Measurements from ENCODE around the gene IGFALS. TPM values are rescaled to one million over a fixed set of nuclear protein-coding genes. Genes with fewer than 3 reads are reported as not detected.

IGFALS gene
- total RNA-seq, 8 experiments from 2014 or later, result 0.25 to 1.1 (median 0.68) TPM

DNA sequence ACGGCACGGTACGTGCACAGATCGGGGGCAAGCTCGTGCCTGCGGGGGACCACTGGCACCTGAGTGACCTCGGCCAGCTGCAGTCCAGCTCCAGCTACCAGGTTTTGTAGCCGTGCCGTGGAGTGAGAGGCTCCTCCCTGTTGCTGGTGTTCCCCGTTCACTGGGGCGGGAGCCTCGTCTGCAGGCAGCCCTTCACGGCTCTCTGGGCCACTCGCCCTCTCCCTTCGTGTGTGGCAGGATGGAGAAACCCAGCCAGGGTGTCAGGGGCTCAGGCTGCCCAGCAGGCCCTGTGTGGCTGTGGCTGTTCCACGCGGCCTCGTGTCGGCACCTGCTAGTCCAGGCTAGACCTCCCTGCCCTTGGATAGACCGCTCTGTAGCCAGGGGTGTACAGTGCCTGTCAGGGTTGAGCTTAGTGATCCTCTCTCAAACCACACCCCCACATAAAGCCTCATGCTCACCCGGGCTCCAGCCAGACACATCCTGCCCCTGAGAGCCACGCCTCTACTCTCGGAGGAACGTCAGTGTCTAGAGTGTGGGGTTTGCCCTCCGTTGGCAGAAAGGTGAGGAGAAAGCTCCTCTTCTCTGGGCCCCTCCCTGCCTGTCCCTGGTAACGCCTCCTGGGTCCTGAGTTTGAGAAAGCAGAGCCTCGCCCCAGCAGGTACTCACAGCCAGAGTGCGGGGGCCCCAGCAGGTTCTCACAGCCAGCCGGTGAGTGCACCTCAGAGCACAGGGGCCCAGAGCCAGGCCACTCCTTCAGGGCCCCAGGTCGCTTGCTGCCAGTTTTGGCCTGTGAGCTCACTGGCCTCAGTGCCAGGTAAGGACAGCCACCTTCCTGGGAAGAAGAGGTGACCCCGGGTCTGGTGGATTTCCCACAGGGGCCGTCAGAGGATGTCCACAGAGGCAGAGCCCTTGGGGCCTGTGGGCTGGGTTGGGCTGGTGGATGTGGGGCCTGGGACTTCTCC is 49.8 kb downstream of the IGFALS start:
- H3K4me3 ChIP-seq, result no peak overlapping the region
- no peak for ATAC-seq (replicated peaks in 6 of 8)
- no peaks in the 10 kb centered on the region for H3K4me1 ChIP-seq (replicated peaks in 1 of 2)
- in situ Hi-C loops (cut with MboI; ENCODE audit: low pct_unique_long_range_greater_than_20kb in 2 of 9, low sequenced_read_pairs in 9 of 9, unreplicated experiment in 9 of 9), result no loop called here
- H3K27ac ChIP-seq, result no peak overlapping the region
- WGBS, 10 experiments, result 78 to 100% (median 93%) methylated on average over 2 to 4 of the region's 32 CpGs; no CpG with 5 or more reads in 6 of the 10 experiments

DNA sequence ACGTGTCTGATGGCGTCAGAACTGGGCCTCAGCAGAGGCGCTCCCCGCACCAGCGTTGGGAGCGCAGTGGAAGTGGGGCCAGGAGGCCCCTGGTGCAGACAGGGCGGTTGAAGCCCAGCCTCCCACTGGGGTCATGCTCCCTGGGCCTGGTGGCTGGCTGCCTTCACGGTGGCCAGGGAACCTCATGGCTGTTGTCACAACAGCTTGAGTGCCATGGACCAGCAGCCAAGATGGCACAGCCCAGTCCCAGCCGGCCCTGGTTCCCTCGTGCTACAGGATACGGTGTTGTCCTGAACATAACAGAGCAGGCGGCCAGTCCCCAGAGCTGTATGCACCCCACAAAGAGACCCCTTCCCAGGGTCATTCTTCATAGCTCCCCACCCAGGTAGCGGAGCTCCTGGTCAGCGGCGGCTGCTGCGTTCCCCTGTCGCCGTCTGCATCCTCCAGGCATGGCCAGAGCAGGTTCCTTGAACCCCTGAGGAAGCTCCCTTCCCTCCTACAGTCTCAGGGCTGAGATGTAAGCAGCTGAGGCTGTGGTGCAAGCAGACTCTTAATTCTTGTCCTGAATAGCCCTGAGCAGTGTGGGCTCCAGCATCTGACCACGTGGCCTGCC is 51.8 kb downstream of the IGFALS start:
- Histone ChIP-seq H3K27ac (no peak overlapping the region), H3K4me3 (no peak overlapping the region), H3K4me1 (replicated peaks in 1 of 2) (no peaks in the 10 kb centered on the region)
- ATAC-seq (replicated peaks in 6 of 8), result peak in 1 of 8 experiments; percentile 12
- in situ Hi-C loops (cut with MboI; ENCODE audit: low pct_unique_long_range_greater_than_20kb in 2 of 9, low sequenced_read_pairs in 9 of 9, unreplicated experiment in 9 of 9), result no loop called here
- 88 to 100% (median 100%) methylated on average over 2 to 9 of the region's 19 CpGs; no CpG with 5 or more reads in 7 of the 10 experiments for whole genome bisulfite sequencing, 10 experiments

DNA sequence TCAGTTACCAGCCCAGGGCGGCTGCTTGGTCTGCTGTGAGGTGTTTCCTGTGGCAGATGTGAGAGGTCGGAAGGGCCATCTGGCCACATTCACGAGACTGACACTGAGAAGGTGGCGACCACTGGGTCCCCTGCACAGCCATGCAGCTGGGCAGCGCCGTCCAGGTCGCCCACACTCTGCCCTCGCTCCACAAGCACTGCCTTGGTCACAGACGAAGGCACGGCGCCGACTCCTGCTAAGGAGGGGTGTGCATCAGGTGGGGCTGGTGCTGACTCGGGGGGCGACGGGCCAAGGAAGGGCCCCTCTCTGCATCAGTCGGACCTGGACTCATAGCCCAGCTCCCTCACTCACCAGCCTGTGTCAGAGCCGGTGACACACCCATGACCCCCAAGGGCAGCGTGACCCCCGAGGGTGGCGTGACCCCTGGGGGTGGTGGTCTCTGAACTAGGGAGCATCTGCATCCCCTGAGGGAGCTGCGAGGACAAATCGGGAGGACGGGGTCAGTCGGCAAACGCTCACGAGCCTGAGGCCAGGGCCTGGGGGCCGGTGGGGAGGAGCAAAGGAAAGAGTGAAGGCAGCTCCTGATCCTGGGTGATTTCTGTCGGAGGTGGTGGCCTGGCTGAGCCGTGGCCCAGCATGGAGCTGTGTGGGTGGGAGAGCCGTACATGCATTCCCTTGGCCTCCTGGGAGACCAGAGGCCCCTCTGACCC is 52.6 kb downstream of the IGFALS start:
- H3K4me3 ChIP-seq, result no peak overlapping the region
- H3K27ac ChIP-seq, result no peak overlapping the region
- H3K4me1 ChIP-seq (replicated peaks in 1 of 2), result no peaks in the 10 kb centered on the region
- in situ Hi-C loops (cut with MboI; ENCODE audit: low pct_unique_long_range_greater_than_20kb in 2 of 9, low sequenced_read_pairs in 9 of 9, unreplicated experiment in 9 of 9), result no loop called here
- WGBS, 10 experiments, result 81 to 100% (median 95%) methylated on average over 1 to 5 of the region's 30 CpGs; no CpG with 5 or more reads in 6 of the 10 experiments
- peak in 1 of 8 experiments; percentile 10 for ATAC-seq (replicated peaks in 6 of 8)

Other genes with a start within 250 kb of the IGFALS start
- gene IFT140, start 181.6 kb downstream of the IGFALS start, total RNA-seq, result 10 to 100 TPM; 11.1 to 35.3 (median 19.5) TPM
- gene CRAMP1, start 181.3 kb downstream of the IGFALS start, total RNA-seq, result 10 to 100 TPM in 5 of 8 experiments, 1 to 10 TPM in 3; 7.0 to 24.8 (median 11.0) TPM
- 10 to 100 TPM; 19.3 to 96.7 (median 34.8) TPM for gene JPT2, start 115.4 kb downstream of the IGFALS start, total RNA-seq
- 10 to 100 TPM; 22.1 to 99.5 (median 55.4) TPM for gene MAPK8IP3, start 87.5 kb downstream of the IGFALS start, total RNA-seq
- 10 to 100 TPM; 41.7 to 59.9 (median 43.5) TPM for gene NME3, start 22.2 kb downstream of the IGFALS start, total RNA-seq
- gene EME2, start 20.9 kb downstream of the IGFALS start, total RNA-seq, result 10 to 100 TPM in 2 of 8 experiments, 1 to 10 TPM in 6; 4.6 to 21.1 (median 6.4) TPM
- gene MRPS34, start 20.6 kb downstream of the IGFALS start, total RNA-seq, result 100 to 1,000 TPM in 3 of 8 experiments, 10 to 100 TPM in 5; 68.4 to 150 (median 87.1) TPM
- gene SPSB3, start 11.1 kb downstream of the IGFALS start, total RNA-seq, result 10 to 100 TPM; 15.0 to 73.8 (median 36.0) TPM
- gene NUBP2, start 10.7 kb downstream of the IGFALS start, total RNA-seq, result 10 to 100 TPM; 53.7 to 89.6 (median 67.6) TPM
- gene HAGH, start 33.1 kb upstream of the IGFALS start, total RNA-seq, result 10 to 100 TPM; 27.8 to 67.6 (median 38.9) TPM
- 10 to 100 TPM; 25.1 to 62.0 (median 30.8) TPM for gene FAHD1, start 33.5 kb upstream of the IGFALS start, total RNA-seq
- gene MEIOB, start 78.5 kb upstream of the IGFALS start, total RNA-seq, result 1 to 10 TPM in 3 of 8 experiments, under 1 TPM in 4, not detected in 1; 0.05 to 2.8 (median 0.78) TPM
- 1 to 10 TPM in 1 of 8 experiments, under 1 TPM in 1, not detected in 6; 0.25 to 1.1 TPM for gene HS3ST6, start 124.7 kb upstream of the IGFALS start, total RNA-seq
- gene MSRB1, start 149.5 kb upstream of the IGFALS start, total RNA-seq, result 10 to 100 TPM in 2 of 8 experiments, 1 to 10 TPM in 6; 2.8 to 18.1 (median 6.3) TPM
- gene RPL3L, start 161.0 kb upstream of the IGFALS start, total RNA-seq, result 1 to 10 TPM in 1 of 8 experiments, under 1 TPM in 6, not detected in 1; 0.08 to 1.4 (median 0.22) TPM
- 100 to 1,000 TPM; 153 to 255 (median 183) TPM for gene NDUFB10, start 165.8 kb upstream of the IGFALS start, total RNA-seq
- 1,000 to 10,000 TPM; 1,718 to 3,761 (median 2,257) TPM for gene RPS2, start 171.1 kb upstream of the IGFALS start, total RNA-seq
- gene RNF151, start 173.2 kb upstream of the IGFALS start, total RNA-seq, result under 1 TPM in 1 of 8 experiments, not detected in 7; 0.16 TPM
- 10 to 100 TPM; 18.4 to 55.5 (median 31.7) TPM for gene TBL3, start 178.3 kb upstream of the IGFALS start, total RNA-seq
- under 1 TPM in 4 of 8 experiments, not detected in 4; 0.21 to 0.73 (median 0.26) TPM for gene NOXO1, start 187.8 kb upstream of the IGFALS start, total RNA-seq
- gene GFER, start 190.5 kb upstream of the IGFALS start, total RNA-seq, result 10 to 100 TPM; 14.4 to 37.3 (median 25.2) TPM
- 10 to 100 TPM in 5 of 8 experiments, 1 to 10 TPM in 2, under 1 TPM in 1; 0.36 to 54.5 (median 18.2) TPM for gene SYNGR3, start 196.3 kb upstream of the IGFALS start, total RNA-seq
- 10 to 100 TPM; 17.6 to 49.1 (median 27.6) TPM for gene ZNF598, start 216.1 kb upstream of the IGFALS start, total RNA-seq
- 1 to 10 TPM in 2 of 8 experiments, under 1 TPM in 3, not detected in 3; 0.27 to 1.7 (median 0.92) TPM for gene NPW, start 226.1 kb upstream of the IGFALS start, total RNA-seq
- gene NHERF2, start 233.2 kb upstream of the IGFALS start, total RNA-seq, result 10 to 100 TPM in 4 of 8 experiments, 1 to 10 TPM in 4; 1.2 to 27.4 (median 7.8) TPM